Lung (tissue), 12 donors: ENCODE data around the gene LENG8. TPM values are rescaled to one million over a fixed set of nuclear protein-coding genes. Genes with fewer than 3 reads are reported as not detected.
A peak's percentile ranks its signal among the peaks of the same experiment; 100 is the strongest.

Experiments
- ATAC-seq: fragments of 200-7000 bp; cut with Tn5 transposase; one replicate; pipeline ENCODE4 v1.9.1; 2020; ENCODE audit warnings: moderate number of reproducible peaks; ENCODE audit not compliant: insufficient read depth, low FRiP score
- DNase-seq, 3 donors: peaks; one replicate each; pipeline ENCODE4 v3.0.0-alpha.2; 2013 to 2017
- H3K27ac ChIP-seq, 2 donors: one replicate each; pipeline ENCODE4 v1.5.1; 2013; ENCODE audit warnings: mild to moderate bottlenecking in 2 of 2, moderate library complexity in 2 of 2, control low read depth in 1 of 2, inconsistent platforms in 1 of 2, low read depth in 1 of 2, low read length in 1 of 2
- H3K27me3 ChIP-seq, 3 donors: one replicate each; pipeline ENCODE4 v1.5.1; 2013; ENCODE audit warnings: low read length in 2 of 3; ENCODE audit not compliant: control insufficient read depth in 3 of 3, insufficient read depth in 3 of 3
- H3K36me3 ChIP-seq, 4 donors: one replicate each; pipeline ENCODE4 v1.5.1; 2013; ENCODE audit warnings: low read length in 4 of 4, mild to moderate bottlenecking in 1 of 4, moderate library complexity in 1 of 4; ENCODE audit not compliant: control insufficient read depth in 4 of 4, insufficient read depth in 4 of 4
- H3K4me1 ChIP-seq, 5 donors: one replicate each; pipeline ENCODE4 v1.5.1; 2013; ENCODE audit warnings: low read length in 5 of 5, mild to moderate bottlenecking in 2 of 5, moderate library complexity in 1 of 5; ENCODE audit not compliant: control insufficient read depth in 5 of 5, insufficient read depth in 5 of 5
- H3K4me3 ChIP-seq: one replicate; pipeline ENCODE4 v1.5.1; 2013; ENCODE audit warnings: mild to moderate bottlenecking, control low read depth, moderate library complexity
- H3K9ac ChIP-seq, 2 donors: one replicate each; pipeline ENCODE4 v1.5.1; 2013; ENCODE audit warnings: low read length in 2 of 2, control low read depth in 1 of 2; ENCODE audit not compliant: insufficient read depth in 1 of 2
- H3K9me3 ChIP-seq, 4 donors: one replicate each; pipeline ENCODE4 v1.5.1; 2013; ENCODE audit warnings: low read length in 3 of 4, mild to moderate bottlenecking in 1 of 4, moderate library complexity in 1 of 4; ENCODE audit not compliant: control insufficient read depth in 4 of 4, insufficient read depth in 3 of 4
- CTCF ChIP-seq: IDR thresholded peaks from 2 replicates; pipeline ENCODE4 v1.5.1; 2012; ENCODE audit warnings: mild to moderate bottlenecking; ENCODE audit errors: control extremely low read depth, extremely low read depth
- WGBS, 2 donors: extraction: QIAGEN DNeasy Blood & Tissue Kit; methylation state at CpG; one replicate each; pipeline ENCODE4 v1.1.7; 2013; 5-methylcytosine and 5-hydroxymethylcytosine counted together
- polyA plus RNA-seq, 2 donors: library from polyadenylated mRNA; stranded (reverse); fragments of 200-250 nt; gene quantifications; one replicate each; pipeline ENCODE4 v1.2.1, GENCODE V29; 2013
- total RNA-seq, 2 donors: library from RNA; depleted of rRNA in 1 of 2; stranded (reverse); fragments of >200 nt in 1 of 2; gene quantifications; one replicate each; pipeline ENCODE4 v1.2.1, GENCODE V29; 2014 to 2021
- donor health status: control.
- donor health status: control.
- donor health status: Bipolar disorder and iron deficiency.
- donor health status: healthy.
- donor health status: DM: yes; HTN: yes; CAD: no.

Gene LENG8
- total and polyA plus RNA-seq, 4 donors = 75.1 to 199 (median 113) TPM

- ATAC-seq (no peak), DNase-seq (peak; percentile 59 to 75 (median 63))
- TF ChIP-seq CTCF = peak; percentile 40
- no peak overlapping the region for H3K4me3 ChIP-seq
- peaks cover 0 to 2% (median 0%) of the 10 kb centered on the region in 3 donors for H3K27me3 ChIP-seq
- H3K36me3 ChIP-seq = no peaks in the 10 kb centered on the region
- no peaks in the 10 kb centered on the region for H3K9me3 ChIP-seq
- peaks cover 0 to 2% (median 0%) of the 10 kb centered on the region in 5 donors for H3K4me1 ChIP-seq
- no peak overlapping the region for H3K9ac ChIP-seq
- 12 to 14% methylated on average over 16 of the region's 16 CpGs for WGBS, 2 donors
- H3K27ac ChIP-seq = no peak overlapping the region
Measured at GRCh38 chr19:54481326-54481930, 32.4 kb downstream of the LENG8 start.

GRCh38 chr19:54482889-54483288 lies 33.9 kb downstream of the LENG8 start:
- WGBS, 2 donors = 24 to 63% methylated on average over 3 of the region's 3 CpGs
- Histone ChIP-seq H3K36me3 (no peaks in the 10 kb centered on the region), H3K27ac (no peak overlapping the region), H3K4me1 (peaks cover 0 to 2% (median 0%) of the 10 kb centered on the region in 5 donors), H3K9ac (no peak overlapping the region), H3K4me3 (no peak overlapping the region), H3K27me3 (peaks cover 0 to 2% (median 0%) of the 10 kb centered on the region in 3 donors), H3K9me3 (no peaks in the 10 kb centered on the region)
- TF ChIP-seq CTCF = no peak
- ATAC-seq = no peak
- DNase-seq = no peak

- 79% methylated on average over 10 of the region's 10 CpGs for WGBS, 2 donors
- Histone ChIP-seq H3K27me3 (peaks cover 0 to 2% (median 0%) of the 10 kb centered on the region in 3 donors), H3K9me3 (no peaks in the 10 kb centered on the region), H3K4me3 (no peak overlapping the region), H3K27ac (no peak overlapping the region), H3K36me3 (no peaks in the 10 kb centered on the region), H3K4me1 (no peaks in the 10 kb centered on the region), H3K9ac (no peak overlapping the region)
- DNase-seq (no peak), ATAC-seq (no peak)
- TF ChIP-seq CTCF = no peak
Measured at GRCh38 chr19:54484451-54484850, 35.5 kb downstream of the LENG8 start.

GRCh38 chr19:54485851-54486250 lies 36.9 kb downstream of the LENG8 start:
- H3K4me1 ChIP-seq = no peaks in the 10 kb centered on the region
- no peak for TF ChIP-seq CTCF
- no peaks in the 10 kb centered on the region for H3K36me3 ChIP-seq
- H3K4me3 ChIP-seq = no peak overlapping the region
- H3K9ac ChIP-seq = no peak overlapping the region
- no peak for DNase-seq
- ATAC-seq = no peak
- no peak overlapping the region for H3K27ac ChIP-seq
- H3K9me3 ChIP-seq = no peaks in the 10 kb centered on the region
- 72 to 75% methylated on average over 5 of the region's 5 CpGs for WGBS, 2 donors
- no peaks in the 10 kb centered on the region for H3K27me3 ChIP-seq
